Sigmoid colon (tissue), 7 donors: ENCODE measurements around the gene RPL11. TPM values are rescaled to one million over a fixed set of nuclear protein-coding genes. Genes with fewer than 3 reads are reported as not detected.

Experiments used
- DNase-seq: peaks from one replicate; pipeline ENCODE4 v3.0.0-alpha.2; 2019
- H3K27ac ChIP-seq, 4 donors: fragments of 200-600 bp; sonication (generic); one replicate each; pipeline ENCODE4 v1.5.1; 2016 to 2019; ENCODE audit warnings: mild to moderate bottlenecking in 1 of 4
- H3K27me3 ChIP-seq, 3 donors: fragments of 200-600 bp; sonication (generic); one replicate each; pipeline ENCODE4 v1.5.1; 2019; ENCODE audit warnings: mild to moderate bottlenecking in 1 of 3
- H3K36me3 ChIP-seq, 4 donors: fragments of 200-600 bp; sonication (generic); one replicate each; pipeline ENCODE4 v1.5.1; 2016 to 2019
- H3K4me1 ChIP-seq, 4 donors: fragments of 200-600 bp; sonication (generic); one replicate each; pipeline ENCODE4 v1.5.1; 2017 to 2019
- H3K4me3 ChIP-seq, 4 donors: fragments of 200-600 bp; sonication (generic); one replicate each; pipeline ENCODE4 v1.5.1; 2017 to 2019; ENCODE audit warnings: mild to moderate bottlenecking in 2 of 4, moderate library complexity in 1 of 4
- H3K9me3 ChIP-seq, 4 donors: fragments of 200-600 bp in 3 of 4; sonication (generic) in 3 of 4; one replicate each; pipeline versions ENCODE4 v1.5.1 to v1.6.1; 2013 to 2019
- EP300 ChIP-seq, 4 donors: sonication (generic); formaldehyde crosslinking; IDR thresholded peaks; one replicate each; pipeline ENCODE4 v1.6.1; 2017; ENCODE audit warnings: antibody characterized with exemption in 4 of 4
- POLR2A ChIP-seq, 2 donors: fragments of 450-650 bp; IDR thresholded peaks; one replicate each; pipeline ENCODE4 v1.6.1; 2016; ENCODE audit warnings: antibody characterized with exemption in 2 of 2, mild to moderate bottlenecking in 2 of 2, moderate library complexity in 2 of 2
- POLR2AphosphoS5 ChIP-seq, 4 donors: sonication (generic); formaldehyde crosslinking; IDR thresholded peaks; one replicate each; pipeline ENCODE4 v1.6.1; 2017; ENCODE audit warnings: antibody characterized with exemption in 4 of 4
- WGBS, 2 donors: extraction: QIAGEN DNeasy Blood & Tissue Kit; methylation state at CpG; one replicate each; pipeline ENCODE4 v1.1.7; 2013; 5-methylcytosine and 5-hydroxymethylcytosine counted together
- intact Hi-C: fragments of 100-400 bp; cut with DNase I; formaldehyde crosslinking; loops from one replicate; pipeline ENCODE4 v1.15.1; 2023
- polyA plus RNA-seq, 3 donors: library from polyadenylated mRNA; stranded (reverse); fragments of 200-250 nt; gene quantifications; one replicate each; pipeline ENCODE4 v1.2.3, GENCODE V29; 2013
- total RNA-seq, 4 donors: library from RNA; depleted of rRNA; stranded (reverse); fragments of >200 nt; gene quantifications; one replicate each; pipeline ENCODE4 v1.1.0, GENCODE V29; 2016
- TF ChIP-seq, protein P1 (sequence below), 4 experiments: fragments of 450-650 bp in 3 of 4; fragments of 200-600 bp in 1 of 4; IDR thresholded peaks; one replicate each; pipeline ENCODE4 v1.5.1; 2016 to 2019; ENCODE audit warnings: antibody characterized with exemption in 4 of 4, mild to moderate bottlenecking in 3 of 4, moderate library complexity in 2 of 4
- donor health status: healthy with polysubstance abuse.
- donor health status: Bipolar disorder and iron deficiency.
- donor health status: healthy.

The RPL11 gene
- total and polyA plus RNA-seq, 7 donors: 735 to 3,932 (median 1,309) TPM

GRCh38 chr1:23696335-23696989, 4.9 kb downstream of the RPL11 start:
- intact Hi-C loops: no loop called here
- TF ChIP-seq POLR2AphosphoS5 (IDR thresholded peaks at IDR 0.05): no peak
- TF ChIP-seq POLR2A (IDR thresholded peaks at IDR 0.05): no peak
- TF ChIP-seq EP300 (IDR thresholded peaks at IDR 0.05): no peak
- TF ChIP-seq, protein P1, sequence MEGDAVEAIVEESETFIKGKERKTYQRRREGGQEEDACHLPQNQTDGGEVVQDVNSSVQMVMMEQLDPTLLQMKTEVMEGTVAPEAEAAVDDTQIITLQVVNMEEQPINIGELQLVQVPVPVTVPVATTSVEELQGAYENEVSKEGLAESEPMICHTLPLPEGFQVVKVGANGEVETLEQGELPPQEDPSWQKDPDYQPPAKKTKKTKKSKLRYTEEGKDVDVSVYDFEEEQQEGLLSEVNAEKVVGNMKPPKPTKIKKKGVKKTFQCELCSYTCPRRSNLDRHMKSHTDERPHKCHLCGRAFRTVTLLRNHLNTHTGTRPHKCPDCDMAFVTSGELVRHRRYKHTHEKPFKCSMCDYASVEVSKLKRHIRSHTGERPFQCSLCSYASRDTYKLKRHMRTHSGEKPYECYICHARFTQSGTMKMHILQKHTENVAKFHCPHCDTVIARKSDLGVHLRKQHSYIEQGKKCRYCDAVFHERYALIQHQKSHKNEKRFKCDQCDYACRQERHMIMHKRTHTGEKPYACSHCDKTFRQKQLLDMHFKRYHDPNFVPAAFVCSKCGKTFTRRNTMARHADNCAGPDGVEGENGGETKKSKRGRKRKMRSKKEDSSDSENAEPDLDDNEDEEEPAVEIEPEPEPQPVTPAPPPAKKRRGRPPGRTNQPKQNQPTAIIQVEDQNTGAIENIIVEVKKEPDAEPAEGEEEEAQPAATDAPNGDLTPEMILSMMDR (IDR thresholded peaks at IDR 0.05): no peak
- peaks cover 30 to 89% (median 43%) of the 10 kb centered on the region in 4 donors for H3K36me3 ChIP-seq

DNA sequence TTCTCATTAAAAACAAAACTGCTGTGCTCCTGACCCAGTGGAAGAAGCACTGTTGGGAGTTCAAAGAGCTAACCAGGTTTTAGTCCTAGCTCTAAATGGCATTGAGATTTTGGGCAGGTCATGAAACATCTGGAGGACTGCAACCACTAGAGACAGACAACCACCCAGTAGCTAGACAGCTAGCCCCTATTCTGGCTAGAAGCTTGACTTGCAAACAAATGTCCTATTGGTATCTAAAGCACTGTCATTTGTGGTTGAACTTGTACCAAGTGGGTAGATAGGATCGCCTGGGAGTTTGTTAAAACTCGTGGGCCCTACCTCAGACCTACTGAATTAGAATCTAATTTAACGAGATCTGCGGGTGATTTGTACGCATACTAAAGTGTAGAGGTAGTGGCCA, 6.9 kb downstream of the RPL11 start:
- TF ChIP-seq POLR2A (IDR thresholded peaks at IDR 0.05): no peak
- no peak for TF ChIP-seq POLR2AphosphoS5 (IDR thresholded peaks at IDR 0.05)
- TF ChIP-seq, protein P1 (IDR thresholded peaks at IDR 0.05): no peak
- TF ChIP-seq EP300 (IDR thresholded peaks at IDR 0.05): no peak
- H3K27me3 ChIP-seq: no peaks in the 10 kb centered on the region
- peaks cover 0 to 35% (median 26%) of the 10 kb centered on the region in 4 donors for H3K4me1 ChIP-seq
- H3K4me3 ChIP-seq: no peak overlapping the region
- intact Hi-C loops: no loop called here
- no peak for DNase-seq
- peaks cover 28 to 97% (median 45%) of the 10 kb centered on the region in 4 donors for H3K36me3 ChIP-seq
- H3K27ac ChIP-seq: no peak overlapping the region
- H3K9me3 ChIP-seq: no peaks in the 10 kb centered on the region
- 75 to 84% methylated on average over 5 of the region's 5 CpGs for WGBS, 2 donors

More at GRCh38 chr1:23696335-23696989, 4.9 kb downstream of the RPL11 start:
- Histone ChIP-seq H3K27ac (no peak overlapping the region), H3K4me1 (peaks cover 0 to 50% (median 39%) of the 10 kb centered on the region in 4 donors), H3K9me3 (no peaks in the 10 kb centered on the region), H3K27me3 (no peaks in the 10 kb centered on the region), H3K4me3 (no peak overlapping the region)
- no peak for DNase-seq
- WGBS, 2 donors: 34 to 67% methylated on average over 6 of the region's 6 CpGs

DNA sequence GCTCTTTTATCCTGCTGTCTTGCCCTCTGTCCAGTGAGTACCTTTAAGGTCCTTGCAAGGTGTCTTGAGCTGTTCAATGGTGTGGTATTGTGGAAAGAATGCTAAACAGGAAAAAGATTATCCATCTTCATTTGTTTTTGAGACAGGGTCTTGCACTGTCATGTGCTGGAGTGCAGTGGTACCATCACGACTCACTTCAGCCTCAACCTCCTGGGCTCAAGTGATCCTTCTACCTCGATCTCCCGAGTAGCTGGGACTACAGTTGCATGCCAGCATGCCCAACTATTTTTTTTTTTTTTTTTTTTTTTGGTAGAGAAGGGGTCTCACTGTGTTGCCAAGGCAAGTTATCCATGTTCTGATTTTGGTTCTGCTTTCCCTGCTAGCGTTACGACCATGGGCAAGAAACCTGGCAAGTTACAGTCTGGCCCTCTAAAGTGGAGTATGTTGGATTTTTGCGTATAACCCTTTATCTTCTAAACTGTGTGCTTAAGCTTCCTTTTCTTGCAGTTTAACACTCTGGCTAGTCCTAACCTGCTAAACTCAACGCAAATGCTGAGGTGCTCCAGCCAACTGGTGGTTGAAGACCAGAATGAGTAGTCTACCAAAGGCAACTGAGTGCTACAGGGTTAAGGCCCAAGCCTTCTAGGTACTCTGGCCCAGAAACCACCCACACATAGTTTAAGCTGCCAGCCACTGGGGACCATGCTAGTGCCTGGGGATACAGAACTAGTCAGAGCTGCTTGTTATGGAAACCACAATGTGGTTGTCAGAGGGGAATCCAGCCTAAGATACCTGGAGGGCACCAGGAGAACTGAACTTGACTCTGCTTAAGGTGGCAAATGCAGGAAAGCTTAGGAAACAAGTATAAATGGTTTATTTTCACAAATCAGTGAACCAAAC, 7.9 kb downstream of the RPL11 start:
- WGBS, 2 donors: 86 to 87% methylated on average over 7 of the region's 7 CpGs
- H3K4me3 ChIP-seq: no peak overlapping the region
- intact Hi-C loops: no loop called here
- TF ChIP-seq EP300 (IDR thresholded peaks at IDR 0.05): no peak
- no peak for TF ChIP-seq POLR2AphosphoS5 (IDR thresholded peaks at IDR 0.05)
- TF ChIP-seq POLR2A (IDR thresholded peaks at IDR 0.05): no peak
- TF ChIP-seq, protein P1 (IDR thresholded peaks at IDR 0.05): no peak
- no peaks in the 10 kb centered on the region for H3K27me3 ChIP-seq
- peaks cover 0 to 26% (median 15%) of the 10 kb centered on the region in 4 donors for H3K4me1 ChIP-seq
- DNase-seq: no peak
- no peak overlapping the region for H3K27ac ChIP-seq
- no peaks in the 10 kb centered on the region for H3K9me3 ChIP-seq
- H3K36me3 ChIP-seq: peaks cover 19 to 93% (median 37%) of the 10 kb centered on the region in 4 donors

DNA sequence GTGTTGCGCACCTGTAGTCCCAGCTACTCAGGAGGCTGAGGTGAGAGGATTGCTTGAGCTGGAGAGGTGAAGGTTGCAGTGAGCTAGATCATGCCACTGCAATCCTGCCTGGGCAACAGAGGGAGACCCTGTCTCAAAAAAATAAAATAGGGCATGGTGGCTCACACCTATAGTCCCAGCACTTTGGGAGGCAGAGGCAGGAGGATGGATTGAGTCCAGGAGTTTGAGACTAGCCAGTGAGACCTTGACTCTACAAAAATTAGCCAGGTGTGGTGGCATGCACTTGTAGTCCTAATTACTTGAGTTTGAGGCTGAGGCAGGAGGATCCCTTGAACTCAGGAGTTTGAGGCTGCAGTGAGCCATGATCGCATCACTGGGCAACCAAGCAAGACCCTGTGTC, 9.7 kb downstream of the RPL11 start:
- intact Hi-C loops: no loop called here
- Histone ChIP-seq H3K27me3 (no peaks in the 10 kb centered on the region), H3K4me1 (peaks cover 0 to 9% (median 2%) of the 10 kb centered on the region in 4 donors), H3K4me3 (no peak overlapping the region), H3K36me3 (peaks cover 7 to 88% (median 20%) of the 10 kb centered on the region in 4 donors), H3K9me3 (no peaks in the 10 kb centered on the region), H3K27ac (no peak overlapping the region)
- TF ChIP-seq EP300 (IDR thresholded peaks at IDR 0.05) (no peak), POLR2AphosphoS5 (IDR thresholded peaks at IDR 0.05) (no peak), POLR2A (IDR thresholded peaks at IDR 0.05) (no peak)
- TF ChIP-seq, protein P1 (IDR thresholded peaks at IDR 0.05): no peak
- DNase-seq: no peak
- 93 to 96% methylated on average over 2 of the region's 2 CpGs for WGBS, 2 donors
